Measurements from ENCODE around the gene CTSK.

DNA sequence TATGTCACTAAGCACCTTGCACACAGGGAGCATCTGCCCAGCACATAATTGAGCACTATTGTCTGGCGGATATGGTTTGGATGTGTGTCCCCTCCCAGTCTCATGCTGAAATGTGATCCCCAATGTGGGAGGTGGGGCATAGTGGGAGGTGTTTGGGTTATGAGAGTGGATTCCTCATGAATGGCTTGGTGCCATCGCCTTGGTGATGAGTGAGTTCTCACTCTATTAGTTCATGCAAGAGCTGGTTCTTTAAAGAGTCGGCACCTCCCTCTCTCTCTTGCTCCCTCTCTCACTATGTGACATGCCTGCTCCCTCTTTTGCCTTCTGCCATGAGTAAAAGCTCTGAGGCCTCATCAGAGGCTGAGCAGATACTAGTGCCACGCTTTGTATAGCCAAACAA, 9.5 kb downstream of the CTSK start:
- TF ChIP-seq, protein P1, sequence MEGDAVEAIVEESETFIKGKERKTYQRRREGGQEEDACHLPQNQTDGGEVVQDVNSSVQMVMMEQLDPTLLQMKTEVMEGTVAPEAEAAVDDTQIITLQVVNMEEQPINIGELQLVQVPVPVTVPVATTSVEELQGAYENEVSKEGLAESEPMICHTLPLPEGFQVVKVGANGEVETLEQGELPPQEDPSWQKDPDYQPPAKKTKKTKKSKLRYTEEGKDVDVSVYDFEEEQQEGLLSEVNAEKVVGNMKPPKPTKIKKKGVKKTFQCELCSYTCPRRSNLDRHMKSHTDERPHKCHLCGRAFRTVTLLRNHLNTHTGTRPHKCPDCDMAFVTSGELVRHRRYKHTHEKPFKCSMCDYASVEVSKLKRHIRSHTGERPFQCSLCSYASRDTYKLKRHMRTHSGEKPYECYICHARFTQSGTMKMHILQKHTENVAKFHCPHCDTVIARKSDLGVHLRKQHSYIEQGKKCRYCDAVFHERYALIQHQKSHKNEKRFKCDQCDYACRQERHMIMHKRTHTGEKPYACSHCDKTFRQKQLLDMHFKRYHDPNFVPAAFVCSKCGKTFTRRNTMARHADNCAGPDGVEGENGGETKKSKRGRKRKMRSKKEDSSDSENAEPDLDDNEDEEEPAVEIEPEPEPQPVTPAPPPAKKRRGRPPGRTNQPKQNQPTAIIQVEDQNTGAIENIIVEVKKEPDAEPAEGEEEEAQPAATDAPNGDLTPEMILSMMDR (IDR thresholded peaks at IDR 0.05): no peak
- no peak for TF ChIP-seq POLR2A (IDR thresholded peaks at IDR 0.05)
